RWPE2 (cell line): ENCODE results near the gene CRB2.
"Not testable (repeated sequence)": the region's sequence is repeated elsewhere in the genome, so short reads cannot be mapped to it uniquely, and the experiment has no call there.

Experiments
- ATAC-seq: fragments of 200-7000 bp; cut with Tn5 transposase; 3 replicates; pipeline ENCODE4 v1.9.1; 2021; ENCODE audit warnings: low read depth
- DNase-seq: peaks from one replicate; pipeline ENCODE4 v3.0.0-alpha.2; 2020; ENCODE audit warnings: low spot score
- H3K27ac ChIP-seq: fragments of 450-650 bp; 2 replicates; pipeline ENCODE4 v1.5.1; 2017; ENCODE audit warnings: mild to moderate bottlenecking; ENCODE audit not compliant: poor library complexity, severe bottlenecking
- H3K27me3 ChIP-seq: fragments of 250-450 bp; sonication (Bioruptor Pico); 2 replicates; pipeline ENCODE4 v1.5.1; 2021; ENCODE audit warnings: mild to moderate bottlenecking, moderate library complexity; ENCODE audit not compliant: insufficient read depth, poor library complexity, severe bottlenecking
- H3K36me3 ChIP-seq: fragments of 250-450 bp; sonication (Bioruptor Pico); 2 replicates; pipeline ENCODE4 v1.5.1; 2020; ENCODE audit warnings: low read depth, mild to moderate bottlenecking, moderate library complexity
- H3K4me1 ChIP-seq: fragments of 250-450 bp; sonication (Bioruptor Pico); 2 replicates; pipeline ENCODE4 v1.5.1; 2021; ENCODE audit warnings: mild to moderate bottlenecking, moderate library complexity; ENCODE audit not compliant: insufficient read depth, poor library complexity, severe bottlenecking
- H3K4me3 ChIP-seq: fragments of 250-450 bp; sonication (Bioruptor Pico); 2 replicates; pipeline ENCODE4 v1.5.1; 2021; ENCODE audit warnings: mild to moderate bottlenecking, moderate library complexity; ENCODE audit not compliant: severe bottlenecking
- H3K9me3 ChIP-seq: fragments of 250-450 bp; sonication (Bioruptor Pico); 2 replicates; pipeline ENCODE4 v1.5.1; 2021; ENCODE audit warnings: mild to moderate bottlenecking, moderate library complexity; ENCODE audit not compliant: severe bottlenecking
- TF ChIP-seq, protein P1 (sequence below): fragments of 450-650 bp; IDR thresholded peaks from one replicate; pipeline ENCODE4 v1.5.1; 2017; ENCODE audit warnings: mild to moderate bottlenecking, moderate library complexity; ENCODE audit not compliant: poor library complexity, severe bottlenecking

Gene CRB2

DNA sequence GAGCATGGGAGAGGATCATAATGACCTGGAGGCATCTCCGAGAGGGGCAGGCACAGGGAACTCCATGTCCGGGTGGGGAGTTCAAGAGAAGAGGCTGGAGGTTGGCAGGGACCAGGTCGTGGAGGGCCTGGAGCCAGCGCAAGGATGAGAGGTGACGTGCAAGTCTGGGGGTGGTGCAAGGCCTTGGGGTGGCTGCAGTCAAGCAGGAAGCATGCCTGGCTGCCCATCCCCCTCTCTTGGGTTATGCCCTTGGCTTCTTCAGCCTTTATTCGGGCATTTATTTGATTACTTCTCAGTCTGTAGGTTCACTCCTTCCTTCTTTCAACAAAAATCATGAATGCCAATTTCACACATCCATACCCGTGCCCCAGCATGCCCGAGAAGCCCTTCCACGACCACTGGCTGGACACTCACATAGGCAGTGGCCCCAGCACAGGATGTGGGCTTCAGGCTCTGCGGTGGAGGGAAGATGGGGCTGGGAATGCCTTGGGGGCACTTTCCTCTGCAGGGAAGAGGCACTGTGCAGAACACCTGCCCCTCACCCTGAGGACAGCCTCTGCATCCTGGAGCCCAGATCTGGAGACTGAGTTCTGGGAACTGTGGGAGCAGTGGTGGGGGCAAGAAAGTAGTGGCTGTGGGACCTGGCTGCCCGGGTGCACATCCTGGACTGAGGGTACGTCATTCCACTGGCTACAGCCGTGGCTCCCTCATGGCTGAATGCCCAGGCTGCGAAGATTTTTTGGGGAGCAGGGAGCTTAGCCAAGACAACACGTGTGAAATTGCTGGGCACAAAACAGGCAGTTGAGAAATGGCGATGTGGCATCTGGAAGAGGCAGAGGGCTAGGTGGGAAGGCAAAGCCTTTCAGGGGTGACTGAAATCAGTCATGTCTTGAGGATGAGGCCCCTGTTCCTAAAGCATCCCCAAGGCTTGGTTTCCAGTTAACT lies 38.6 kb downstream of the CRB2 start:
- Histone ChIP-seq H3K4me3 (no peak overlapping the region), H3K27me3 (no peaks in the 10 kb centered on the region), H3K9me3 (peaks cover 5% of the 10 kb centered on the region), H3K4me1 (no peaks in the 10 kb centered on the region), H3K27ac (no peak overlapping the region), H3K36me3 (no peaks in the 10 kb centered on the region)
- DNase-seq (no peak), ATAC-seq (no peak)
- TF ChIP-seq, protein P1, sequence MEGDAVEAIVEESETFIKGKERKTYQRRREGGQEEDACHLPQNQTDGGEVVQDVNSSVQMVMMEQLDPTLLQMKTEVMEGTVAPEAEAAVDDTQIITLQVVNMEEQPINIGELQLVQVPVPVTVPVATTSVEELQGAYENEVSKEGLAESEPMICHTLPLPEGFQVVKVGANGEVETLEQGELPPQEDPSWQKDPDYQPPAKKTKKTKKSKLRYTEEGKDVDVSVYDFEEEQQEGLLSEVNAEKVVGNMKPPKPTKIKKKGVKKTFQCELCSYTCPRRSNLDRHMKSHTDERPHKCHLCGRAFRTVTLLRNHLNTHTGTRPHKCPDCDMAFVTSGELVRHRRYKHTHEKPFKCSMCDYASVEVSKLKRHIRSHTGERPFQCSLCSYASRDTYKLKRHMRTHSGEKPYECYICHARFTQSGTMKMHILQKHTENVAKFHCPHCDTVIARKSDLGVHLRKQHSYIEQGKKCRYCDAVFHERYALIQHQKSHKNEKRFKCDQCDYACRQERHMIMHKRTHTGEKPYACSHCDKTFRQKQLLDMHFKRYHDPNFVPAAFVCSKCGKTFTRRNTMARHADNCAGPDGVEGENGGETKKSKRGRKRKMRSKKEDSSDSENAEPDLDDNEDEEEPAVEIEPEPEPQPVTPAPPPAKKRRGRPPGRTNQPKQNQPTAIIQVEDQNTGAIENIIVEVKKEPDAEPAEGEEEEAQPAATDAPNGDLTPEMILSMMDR = no peak

DNA sequence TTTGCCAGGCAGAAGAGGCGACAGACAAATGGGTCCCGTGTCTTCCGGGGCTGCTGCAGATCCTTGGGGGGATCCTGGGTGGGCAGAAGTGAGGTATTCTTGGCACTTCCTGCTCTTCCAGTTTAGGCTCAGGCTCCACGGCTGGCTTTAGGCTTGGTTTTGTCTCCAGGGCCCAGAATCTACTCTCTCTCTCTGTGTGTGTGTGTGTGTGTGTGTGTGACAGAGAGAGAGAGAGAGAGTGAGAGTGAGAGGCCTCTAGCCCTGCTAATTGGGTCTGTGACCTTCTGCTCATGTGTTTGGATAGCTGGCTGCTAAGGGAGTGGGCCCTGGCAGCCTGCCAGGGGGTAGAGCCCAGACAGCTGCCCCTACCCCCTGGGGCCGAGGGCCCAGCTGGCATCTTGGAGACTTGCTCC lies 39.3 kb downstream of the CRB2 start:
- H3K27ac ChIP-seq = no peak overlapping the region
- no peak for DNase-seq

DNA sequence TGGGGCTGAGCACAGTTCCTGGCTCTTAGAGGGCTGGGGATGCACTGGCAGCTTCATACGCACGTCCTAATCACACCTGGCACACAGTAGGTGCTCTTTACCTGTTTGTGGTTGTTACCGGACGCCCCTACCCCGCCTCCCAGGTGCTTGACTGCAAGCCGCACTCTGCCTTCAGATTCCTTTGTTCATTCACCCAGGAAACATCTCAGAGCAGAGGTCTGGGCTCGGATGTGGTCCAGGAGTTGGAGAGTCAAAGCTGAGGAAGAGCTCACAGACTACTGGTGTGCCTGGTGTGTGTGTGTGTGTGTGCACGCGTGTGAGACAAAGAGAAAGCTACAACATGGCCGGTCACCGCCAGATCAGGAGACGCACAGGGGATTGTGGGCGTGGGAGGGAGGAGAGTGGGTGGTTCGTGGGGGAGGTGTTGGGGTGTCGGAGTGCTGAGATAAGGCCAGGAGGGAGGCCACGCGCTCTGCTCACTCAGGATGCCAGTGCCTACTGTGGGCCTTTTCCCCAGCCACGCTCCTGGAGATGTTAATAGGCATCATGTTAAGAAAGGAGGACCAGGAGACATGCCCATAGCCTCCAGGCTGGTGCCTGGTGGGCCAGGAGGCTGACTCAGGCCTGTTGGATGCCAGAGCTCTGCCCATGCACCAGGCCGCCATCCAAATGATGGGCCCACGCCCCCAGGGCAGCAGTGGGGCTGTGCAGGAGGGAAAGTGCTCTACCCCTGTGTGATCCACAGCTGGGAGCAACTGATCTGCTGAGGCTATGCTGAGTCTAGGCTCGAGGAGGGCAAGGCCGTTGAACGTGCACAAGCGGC lies 39.9 kb downstream of the CRB2 start:
- ATAC-seq (no peak; the same call in 2 of the 3 replicates), DNase-seq (no peak)
- Histone ChIP-seq H3K4me1 (no peaks in the 10 kb centered on the region), H3K9me3 (peaks cover 5% of the 10 kb centered on the region), H3K27ac (no peak overlapping the region), H3K36me3 (0 out of 2 replicates have a peak, but pooled peaks cover 3% of the 10 kb centered on the region), H3K27me3 (no peaks in the 10 kb centered on the region), H3K4me3 (no peak overlapping the region)
- TF ChIP-seq, protein P1 = no peak

More for the DNA sequence above, 39.3 kb downstream of the CRB2 start:
- no peak for ATAC-seq
- Histone ChIP-seq H3K36me3 (no peaks in the 10 kb centered on the region), H3K27me3 (no peaks in the 10 kb centered on the region), H3K4me1 (no peaks in the 10 kb centered on the region), H3K4me3 (no peak overlapping the region), H3K9me3 (peaks cover 5% of the 10 kb centered on the region)
- TF ChIP-seq, protein P1 = no peak

DNA sequence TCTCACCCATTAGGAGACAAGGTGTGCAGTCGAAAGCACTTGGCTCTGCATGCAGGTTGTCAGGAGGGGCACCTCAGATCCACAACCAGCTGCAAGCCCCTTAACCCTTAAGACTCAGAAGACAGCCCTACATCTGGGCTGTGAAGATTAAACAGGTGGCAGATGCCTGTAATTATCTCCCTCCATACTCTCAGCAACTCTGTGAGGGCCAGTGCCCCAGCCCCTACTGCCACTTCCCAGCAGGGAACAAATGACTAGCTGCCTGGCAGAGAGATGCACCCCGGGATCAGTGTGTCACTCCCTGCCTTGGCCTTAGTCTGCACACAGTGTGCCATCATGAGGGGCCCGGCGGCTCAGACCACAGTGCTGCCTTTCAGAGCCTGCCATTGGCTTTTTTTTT lies 42.0 kb downstream of the CRB2 start:
- Histone ChIP-seq H3K4me1 (no peaks in the 10 kb centered on the region), H3K4me3 (no peak overlapping the region), H3K9me3 (peaks cover 1% of the 10 kb centered on the region), H3K27me3 (no peaks in the 10 kb centered on the region), H3K27ac (no peak overlapping the region), H3K36me3 (0 out of 2 replicates have a peak, but pooled peaks cover 3% of the 10 kb centered on the region)
- DNase-seq = no peak
- no peak for ATAC-seq
- TF ChIP-seq, protein P1 = no peak

DNA sequence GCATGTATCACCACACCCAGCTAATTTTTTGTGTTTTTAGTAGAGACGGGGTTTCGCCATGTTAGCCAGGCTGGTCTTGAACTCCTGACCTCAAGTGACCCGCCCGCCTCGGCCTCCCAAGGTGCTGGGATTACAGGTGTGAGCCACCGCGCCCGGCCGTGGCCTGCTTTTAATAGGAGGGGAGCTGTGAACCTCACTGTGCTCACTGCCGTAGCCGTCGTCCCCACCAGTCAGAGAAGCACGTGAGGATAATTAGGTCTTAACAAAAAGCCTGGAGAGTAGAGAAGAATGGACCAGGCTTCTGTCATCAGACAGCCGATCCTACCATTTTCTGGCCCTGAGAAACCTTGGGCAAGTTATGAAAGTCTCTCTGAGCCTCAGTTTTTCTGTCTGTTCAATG lies 42.9 kb downstream of the CRB2 start:
- H3K4me3 ChIP-seq, DNase-seq, H3K27ac ChIP-seq, H3K4me1 ChIP-seq, H3K36me3 ChIP-seq, H3K9me3 ChIP-seq, ATAC-seq, H3K27me3 ChIP-seq: not testable (repeated sequence)
